Left lung (tissue), 10 donors: ENCODE measurements around the gene NOL4L. TPM values are rescaled to one million over a fixed set of nuclear protein-coding genes. Genes with fewer than 3 reads are reported as not detected.
A peak's percentile ranks its signal among the peaks of the same experiment; 100 is the strongest.
"Not testable (repeated sequence)": the region's sequence is repeated elsewhere in the genome, so short reads cannot be mapped to it uniquely, and the experiment has no call there.

Experiments used
- ATAC-seq: fragments of 200-7000 bp; cut with Tn5 transposase; one replicate; pipeline ENCODE4 v1.9.1; 2020; ENCODE audit warnings: moderate library complexity
- DNase-seq, 4 donors: peaks; one replicate each; pipeline ENCODE4 v3.0.0-alpha.2; 2013 to 2020
- H3K27ac ChIP-seq, 2 donors: fragments of 200-600 bp; sonication (generic) in 1 of 2; one replicate each; pipeline versions ENCODE4 v1.5.0 to v1.8.0; 2020 to 2021
- H3K27me3 ChIP-seq, 2 donors: fragments of 200-600 bp; sonication (generic) in 1 of 2; one replicate each; pipeline versions ENCODE4 v1.5.0 to v1.8.0; 2020 to 2021
- H3K36me3 ChIP-seq, 2 donors: fragments of 200-600 bp; sonication (generic) in 1 of 2; one replicate each; pipeline versions ENCODE4 v1.5.0 to v1.8.0; 2020 to 2021
- H3K4me1 ChIP-seq, 2 donors: fragments of 200-600 bp; one replicate each; pipeline ENCODE4 v1.8.0; 2021
- H3K4me3 ChIP-seq, 2 donors: fragments of 200-600 bp; sonication (generic) in 1 of 2; one replicate each; pipeline versions ENCODE4 v1.5.0 to v1.8.0; 2020 to 2021; ENCODE audit warnings: mild to moderate bottlenecking in 1 of 2
- H3K9me3 ChIP-seq, 2 donors: fragments of 200-600 bp; sonication (generic) in 1 of 2; one replicate each; pipeline versions ENCODE4 v1.5.0 to v1.8.0; 2020 to 2021
- intact Hi-C, 2 donors: fragments of 100-400 bp; cut with DNase I; formaldehyde crosslinking; loops; one replicate each; pipeline versions ENCODE4 v1.11.2 to v1.14.2; 2022
- polyA plus RNA-seq, 6 donors: library from polyadenylated mRNA; unstranded; fragments of 120-200 nt; gene quantifications; one replicate each; pipeline ENCODE4 v1.2.1, GENCODE V29; 2013; ENCODE audit not compliant: insufficient read length in 6 of 6
- total RNA-seq, 2 donors: library from RNA; stranded (reverse); fragmentation: NEBNext Ultra II Directional; extraction: Animal tissue kit (Norgen Biotek cat#: 25700); gene quantifications; one replicate each; pipeline ENCODE4 v1.2.1, GENCODE V29; 2021
- TF ChIP-seq, protein P1 (sequence below), 2 donors: fragments of 200-600 bp; sonication (generic) in 1 of 2; IDR thresholded peaks; one replicate each; pipeline versions ENCODE4 v1.5.0 to v1.8.0; 2021; ENCODE audit warnings: antibody characterized with exemption in 2 of 2
- donor health status: DM: no; HTN: yes; CAD: no.
- donor health status: DM: no; HTN: no; CAD: no.

The NOL4L gene
- total and polyA plus RNA-seq, 8 donors = 16.7 to 49.0 (median 40.7) TPM

DNA sequence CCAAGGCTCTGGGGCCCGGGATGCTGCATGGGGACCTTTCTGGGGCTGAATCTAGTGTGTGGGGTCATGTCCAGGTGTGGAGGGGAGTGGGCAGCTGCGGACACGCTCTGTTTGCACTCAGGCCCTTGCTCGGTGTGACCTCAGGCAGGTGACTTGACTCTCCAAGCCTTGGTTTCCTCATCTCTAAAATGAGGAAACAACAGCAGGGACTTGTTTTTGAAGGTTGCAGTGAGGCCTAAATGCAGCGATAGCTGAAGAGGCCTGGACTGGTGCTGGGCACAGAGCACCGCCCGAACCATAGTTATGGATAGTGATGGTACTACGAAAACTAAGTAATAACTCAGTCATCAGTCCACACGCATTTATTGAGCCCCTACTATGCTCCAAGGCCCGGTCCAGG is 91.8 kb downstream of the NOL4L start:
- DNase-seq (peak in 1 of 4 donors; percentile 12), ATAC-seq (no peak)
- Histone ChIP-seq H3K27me3 (no peaks in the 10 kb centered on the region), H3K27ac (no peak overlapping the region), H3K4me1 (peaks cover 0 to 14% of the 10 kb centered on the region in 2 donors), H3K4me3 (no peak overlapping the region), H3K36me3 (no peaks in the 10 kb centered on the region), H3K9me3 (no peaks in the 10 kb centered on the region)
- intact Hi-C loops = no loop called here
- TF ChIP-seq, protein P1, sequence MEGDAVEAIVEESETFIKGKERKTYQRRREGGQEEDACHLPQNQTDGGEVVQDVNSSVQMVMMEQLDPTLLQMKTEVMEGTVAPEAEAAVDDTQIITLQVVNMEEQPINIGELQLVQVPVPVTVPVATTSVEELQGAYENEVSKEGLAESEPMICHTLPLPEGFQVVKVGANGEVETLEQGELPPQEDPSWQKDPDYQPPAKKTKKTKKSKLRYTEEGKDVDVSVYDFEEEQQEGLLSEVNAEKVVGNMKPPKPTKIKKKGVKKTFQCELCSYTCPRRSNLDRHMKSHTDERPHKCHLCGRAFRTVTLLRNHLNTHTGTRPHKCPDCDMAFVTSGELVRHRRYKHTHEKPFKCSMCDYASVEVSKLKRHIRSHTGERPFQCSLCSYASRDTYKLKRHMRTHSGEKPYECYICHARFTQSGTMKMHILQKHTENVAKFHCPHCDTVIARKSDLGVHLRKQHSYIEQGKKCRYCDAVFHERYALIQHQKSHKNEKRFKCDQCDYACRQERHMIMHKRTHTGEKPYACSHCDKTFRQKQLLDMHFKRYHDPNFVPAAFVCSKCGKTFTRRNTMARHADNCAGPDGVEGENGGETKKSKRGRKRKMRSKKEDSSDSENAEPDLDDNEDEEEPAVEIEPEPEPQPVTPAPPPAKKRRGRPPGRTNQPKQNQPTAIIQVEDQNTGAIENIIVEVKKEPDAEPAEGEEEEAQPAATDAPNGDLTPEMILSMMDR (IDR thresholded peaks at IDR 0.05) = no peak

DNA sequence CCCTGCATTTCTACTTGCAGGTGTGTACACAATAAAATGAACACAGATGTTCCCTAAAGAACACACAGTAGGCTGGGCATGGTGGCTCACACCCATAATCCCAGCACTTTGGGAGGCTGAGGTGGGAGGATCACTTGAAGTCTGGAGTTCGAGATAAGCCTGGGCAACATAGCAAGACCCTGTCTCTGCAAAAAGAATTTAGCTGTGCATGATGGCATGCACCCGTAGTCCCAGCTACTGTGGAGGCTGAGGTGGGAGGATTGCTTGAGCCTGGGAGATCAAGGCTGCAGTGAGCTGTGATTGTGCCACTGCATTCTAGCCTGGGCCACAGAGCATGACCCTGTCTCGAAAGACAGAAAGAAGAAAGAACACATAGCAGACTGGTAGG is 93.4 kb downstream of the NOL4L start:
- H3K27ac ChIP-seq, H3K4me1 ChIP-seq, H3K36me3 ChIP-seq, intact Hi-C loops, ATAC-seq, H3K4me3 ChIP-seq, H3K9me3 ChIP-seq, H3K27me3 ChIP-seq: not testable (repeated sequence)
- DNase-seq = peak in 2 of 4 donors; percentile 5 to 13

DNA sequence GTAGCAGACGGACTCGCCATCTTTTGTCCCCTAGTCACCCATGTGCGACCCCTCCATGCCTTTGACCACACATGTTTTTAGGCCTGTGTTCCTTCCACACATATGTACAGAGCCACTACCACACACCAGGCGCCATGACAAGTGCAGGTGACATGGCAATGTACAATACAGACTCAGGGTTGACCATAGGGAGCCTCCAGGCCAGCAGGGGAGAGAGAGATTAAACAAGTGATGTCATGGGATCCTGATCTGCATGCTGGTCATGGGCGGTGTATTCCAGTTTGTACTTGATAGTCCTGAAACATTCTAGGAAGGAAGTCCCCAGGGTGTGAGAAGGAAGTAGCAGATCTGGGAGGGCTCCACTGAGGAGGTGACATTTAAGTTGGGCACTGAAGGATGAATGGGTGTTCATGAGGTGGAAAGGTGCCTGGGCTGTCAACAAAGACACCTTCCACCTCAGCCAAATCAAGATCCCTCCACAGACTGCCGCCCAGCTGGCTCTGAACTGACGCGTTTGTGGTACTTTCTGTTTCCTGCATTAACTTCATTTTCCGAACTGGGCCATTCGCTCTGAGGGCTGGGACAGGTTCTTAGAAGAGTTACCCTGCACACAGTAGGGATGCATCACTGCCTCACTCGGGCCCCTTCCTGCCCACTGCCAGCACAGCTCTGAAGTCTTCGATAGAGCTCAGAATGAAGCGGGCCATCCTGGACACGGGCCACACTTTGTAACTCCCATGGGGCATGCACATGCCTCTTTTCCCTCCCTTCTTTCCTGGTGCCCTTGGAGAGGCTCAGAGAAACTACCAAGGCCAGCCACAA is 94.0 kb downstream of the NOL4L start:
- no peaks in the 10 kb centered on the region for H3K9me3 ChIP-seq
- H3K36me3 ChIP-seq = no peaks in the 10 kb centered on the region
- H3K4me1 ChIP-seq = no peaks in the 10 kb centered on the region
- no peaks in the 10 kb centered on the region for H3K27me3 ChIP-seq
- TF ChIP-seq, protein P1 (IDR thresholded peaks at IDR 0.05) = no peak
- DNase-seq (peak in 2 of 4 donors; percentile 21 to 24), ATAC-seq (no peak)
- intact Hi-C loops = no loop called here
- H3K4me3 ChIP-seq = no peak overlapping the region
- no peak overlapping the region for H3K27ac ChIP-seq

DNA sequence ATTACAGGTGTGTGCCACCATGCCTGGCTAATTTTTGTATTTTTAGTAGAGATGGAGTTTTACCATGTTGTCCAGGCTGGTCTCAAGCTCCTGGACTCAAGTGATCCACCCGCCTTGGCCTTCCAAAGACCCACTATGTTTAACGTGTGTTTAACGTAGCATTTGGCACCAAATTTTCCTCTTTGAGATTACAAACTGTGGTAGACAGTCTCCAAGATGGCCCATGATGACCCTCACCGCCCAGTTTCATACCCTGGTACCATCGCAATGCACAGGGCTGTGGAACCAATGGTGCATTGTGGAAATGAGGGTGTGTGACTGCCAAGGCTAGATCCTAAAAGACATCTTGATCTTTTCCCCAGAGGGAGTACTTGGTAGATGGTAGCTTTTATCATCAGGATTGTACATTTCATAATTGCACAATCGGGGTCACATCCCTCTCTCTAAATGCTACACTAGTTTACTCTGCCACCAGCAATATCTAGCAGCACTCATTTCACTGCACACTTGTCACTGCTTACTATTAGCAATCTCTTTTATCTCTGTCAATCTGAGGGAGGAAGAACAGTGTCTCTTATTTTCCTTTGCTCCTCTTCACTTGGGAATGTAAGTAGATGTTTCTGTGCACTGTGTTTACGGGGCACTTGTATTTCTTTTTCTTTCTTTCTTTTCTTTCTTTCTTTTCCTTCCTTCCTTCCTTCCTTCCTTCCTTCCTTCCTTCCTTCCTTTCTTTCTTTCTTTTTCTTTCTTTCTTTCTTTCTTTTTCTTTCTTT is 96.9 kb downstream of the NOL4L start:
- TF ChIP-seq, protein P1 (IDR thresholded peaks at IDR 0.05) = no peak
- Histone ChIP-seq H3K9me3 (no peaks in the 10 kb centered on the region), H3K4me1 (peaks cover 0 to 12% of the 10 kb centered on the region in 2 donors), H3K27ac (no peak overlapping the region), H3K36me3 (no peaks in the 10 kb centered on the region), H3K27me3 (no peaks in the 10 kb centered on the region), H3K4me3 (no peak overlapping the region)
- intact Hi-C loops = no loop called here
- DNase-seq (peak in 1 of 4 donors; percentile 2), ATAC-seq (no peak)

DNA sequence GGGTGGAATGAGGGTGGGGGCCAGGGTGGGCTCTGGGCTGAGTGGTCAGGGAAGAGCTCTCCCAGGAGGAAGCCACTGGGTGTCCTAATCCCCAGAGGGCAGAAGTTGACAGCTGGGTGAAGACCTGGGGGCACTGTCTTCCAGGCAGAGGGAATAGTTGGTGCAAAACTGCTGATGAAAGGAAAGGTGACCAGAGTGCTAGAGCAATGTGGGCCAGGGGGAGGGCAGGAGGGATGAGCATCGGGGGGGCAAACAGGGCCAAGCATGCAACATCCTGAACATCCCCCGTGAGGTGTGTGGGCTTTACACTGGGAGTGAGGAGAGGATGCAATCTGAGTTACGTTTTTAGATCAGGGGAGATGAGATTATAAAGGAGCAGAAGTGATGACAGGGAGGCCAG is 97.8 kb downstream of the NOL4L start:
- no peak overlapping the region for H3K27ac ChIP-seq
- intact Hi-C loops = no loop called here
- no peak for ATAC-seq

More for the DNA sequence above, 97.8 kb downstream of the NOL4L start:
- Histone ChIP-seq H3K36me3 (no peaks in the 10 kb centered on the region), H3K9me3 (no peaks in the 10 kb centered on the region), H3K4me1 (peaks cover 0 to 14% of the 10 kb centered on the region in 2 donors), H3K27me3 (no peaks in the 10 kb centered on the region), H3K4me3 (no peak overlapping the region)
- TF ChIP-seq, protein P1 (IDR thresholded peaks at IDR 0.05) = no peak
- peak in 2 of 4 donors; percentile 10 to 12 for DNase-seq
